GM18499 (cell line): ENCODE results near the gene ABCF2.
A peak's percentile ranks its signal among the peaks of the same experiment; 100 is the strongest.

Source experiments
- ATAC-seq: cut with Tn5 transposase; IDR thresholded peaks from one replicate; pipeline ENCODE4 v1.9.1; 2021; ENCODE audit warnings: moderate number of reproducible peaks; ENCODE audit not compliant: insufficient read depth, unreplicated experiment

ABCF2 gene

DNA sequence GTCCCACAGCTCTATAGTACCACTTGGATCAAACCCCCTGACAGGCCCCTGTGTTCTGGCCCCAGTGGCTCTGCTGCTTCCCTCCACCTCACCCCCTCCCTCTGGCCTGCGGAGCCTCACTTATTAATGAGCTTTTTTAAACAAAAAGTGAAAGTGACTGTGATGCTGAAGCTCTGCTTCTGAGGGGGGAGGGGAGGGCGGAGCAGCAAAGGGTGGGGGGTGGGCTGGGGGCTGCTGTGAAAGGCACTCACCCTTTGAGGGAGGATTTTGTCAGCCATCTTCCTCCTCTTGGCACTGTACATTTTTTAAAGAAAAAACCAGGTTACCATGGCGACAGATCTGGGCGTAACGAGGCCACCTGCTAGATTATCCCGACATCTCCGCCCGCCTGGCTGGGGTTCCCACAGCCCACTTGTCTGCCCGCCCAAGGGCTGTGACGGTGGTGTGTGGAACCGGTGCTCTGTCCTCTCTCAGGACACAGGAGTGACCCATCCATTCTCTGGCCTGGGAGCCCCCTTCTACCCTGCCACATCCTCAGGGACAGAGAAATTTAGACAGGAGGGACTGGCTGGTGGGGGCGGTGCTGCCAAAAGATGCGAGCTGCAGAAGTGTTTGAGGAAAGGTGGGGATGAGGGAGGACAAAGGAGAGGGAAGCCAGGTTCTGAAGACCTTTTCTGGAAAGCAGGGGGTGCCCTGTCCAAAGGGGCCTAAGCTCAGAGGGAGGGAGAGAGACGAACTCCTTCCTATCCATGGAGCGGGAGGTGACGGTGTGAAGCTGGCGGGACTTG is 16.6 kb upstream of the ABCF2 start:
- ATAC-seq, result no peak

GRCh38 chr7:151243045-151243349 is 16.0 kb upstream of the ABCF2 start:
- ATAC-seq, result no peak

GRCh38 chr7:151242159-151243044 is 15.4 kb upstream of the ABCF2 start:
- no peak for ATAC-seq

GRCh38 chr7:151241755-151242096 is 14.7 kb upstream of the ABCF2 start:
- no peak for ATAC-seq

DNA sequence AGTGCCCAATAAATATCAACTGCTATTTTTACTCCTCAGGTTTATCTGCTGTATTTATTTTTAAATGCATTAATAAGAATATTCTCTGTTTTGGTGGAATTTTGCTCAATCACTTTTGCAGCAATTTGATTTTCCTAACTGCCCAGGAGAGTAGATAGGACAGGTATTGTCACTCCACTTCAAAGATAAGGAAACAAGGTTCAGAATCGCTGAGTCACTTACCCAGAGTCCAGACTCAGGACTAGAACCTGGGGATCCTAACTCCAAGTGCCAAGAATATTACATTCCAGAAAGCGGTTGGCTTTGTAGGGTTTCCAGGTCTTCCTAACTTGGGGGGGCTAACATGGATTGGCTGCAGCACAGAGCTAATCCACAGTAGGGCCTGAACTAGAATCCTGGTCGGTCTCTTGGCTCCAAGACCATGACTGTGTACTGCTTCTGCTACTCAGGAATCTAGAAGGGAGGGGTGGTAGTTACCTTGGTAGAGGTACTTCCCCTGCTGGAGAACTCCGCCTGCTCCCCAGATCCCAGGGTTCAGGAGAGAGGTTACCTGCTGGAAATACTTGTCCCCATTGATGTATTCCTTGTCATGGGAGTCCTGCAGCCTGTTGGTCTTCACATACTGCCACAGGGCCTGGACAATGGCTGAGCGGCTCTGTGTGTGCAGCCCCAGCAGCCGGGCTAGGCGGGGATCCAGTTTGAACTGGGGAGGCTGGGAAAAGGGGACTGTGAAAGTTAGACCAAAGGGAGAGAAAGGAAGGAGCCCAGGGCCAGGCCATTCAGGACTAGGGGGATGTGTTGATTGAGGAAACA is 14.1 kb upstream of the ABCF2 start:
- no peak for ATAC-seq

- no peak for ATAC-seq
Observed at GRCh38 chr7:151240536-151240935, 13.5 kb upstream of the ABCF2 start.

- ATAC-seq, result no peak
Observed at GRCh38 chr7:151239837-151240459, 12.9 kb upstream of the ABCF2 start.

- ATAC-seq, result no peak
Observed at GRCh38 chr7:151238924-151239836, 12.2 kb upstream of the ABCF2 start.

DNA sequence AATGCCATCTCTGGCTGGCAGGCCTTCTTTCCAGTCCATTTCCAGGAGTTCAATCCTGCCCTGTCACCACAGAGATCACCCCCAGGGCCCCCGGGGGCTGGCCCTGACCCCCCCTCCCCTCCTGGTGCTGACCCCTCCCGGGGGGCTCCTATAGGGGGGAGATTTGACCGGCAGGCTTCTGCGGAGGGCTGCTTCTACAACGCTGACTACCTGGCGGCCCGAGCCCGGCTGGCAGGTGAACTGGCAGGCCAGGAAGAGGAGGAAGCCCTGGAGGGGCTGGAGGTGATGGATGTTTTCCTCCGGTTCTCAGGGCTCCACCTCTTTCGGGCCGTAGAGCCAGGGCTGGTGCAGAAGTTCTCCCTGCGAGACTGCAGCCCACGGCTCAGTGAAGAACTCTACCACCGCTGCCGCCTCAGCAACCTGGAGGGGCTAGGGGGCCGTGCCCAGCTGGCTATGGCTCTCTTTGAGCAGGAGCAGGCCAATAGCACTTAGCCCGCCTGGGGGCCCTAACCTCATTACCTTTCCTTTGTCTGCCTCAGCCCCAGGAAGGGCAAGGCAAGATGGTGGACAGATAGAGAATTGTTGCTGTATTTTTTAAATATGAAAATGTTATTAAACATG is 11.3 kb upstream of the ABCF2 start:
- ATAC-seq, result no peak

DNA sequence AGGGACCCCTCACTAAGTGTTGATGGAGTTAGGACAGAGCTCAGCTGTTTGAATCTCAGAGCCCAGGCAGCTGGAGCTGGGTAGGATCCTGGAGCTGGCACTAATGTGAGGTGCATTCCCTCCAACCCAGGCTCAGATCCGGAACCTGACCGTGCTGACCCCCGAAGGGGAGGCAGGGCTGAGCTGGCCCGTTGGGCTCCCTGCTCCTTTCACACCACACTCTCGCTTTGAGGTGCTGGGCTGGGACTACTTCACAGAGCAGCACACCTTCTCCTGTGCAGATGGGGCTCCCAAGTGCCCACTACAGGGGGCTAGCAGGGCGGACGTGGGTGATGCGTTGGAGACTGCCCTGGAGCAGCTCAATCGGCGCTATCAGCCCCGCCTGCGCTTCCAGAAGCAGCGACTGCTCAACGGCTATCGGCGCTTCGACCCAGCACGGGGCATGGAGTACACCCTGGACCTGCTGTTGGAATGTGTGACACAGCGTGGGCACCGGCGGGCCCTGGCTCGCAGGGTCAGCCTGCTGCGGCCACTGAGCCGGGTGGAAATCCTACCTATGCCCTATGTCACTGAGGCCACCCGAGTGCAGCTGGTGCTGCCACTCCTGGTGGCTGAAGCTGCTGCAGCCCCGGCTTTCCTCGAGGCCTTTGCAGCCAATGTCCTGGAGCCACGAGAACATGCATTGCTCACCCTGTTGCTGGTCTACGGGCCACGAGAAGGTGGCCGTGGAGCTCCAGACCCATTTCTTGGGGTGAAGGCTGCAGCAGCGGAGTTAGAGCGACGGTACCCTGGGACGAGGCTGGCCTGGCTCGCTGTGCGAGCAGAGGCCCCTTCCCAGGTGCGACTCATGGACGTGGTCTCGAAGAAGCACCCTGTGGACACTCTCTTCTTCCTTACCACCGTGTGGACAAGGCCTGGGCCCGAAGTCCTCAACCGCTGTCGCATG is 10.5 kb upstream of the ABCF2 start:
- no peak for ATAC-seq

GRCh38 chr7:151236406-151236805 is 9.4 kb upstream of the ABCF2 start:
- no peak for ATAC-seq

DNA sequence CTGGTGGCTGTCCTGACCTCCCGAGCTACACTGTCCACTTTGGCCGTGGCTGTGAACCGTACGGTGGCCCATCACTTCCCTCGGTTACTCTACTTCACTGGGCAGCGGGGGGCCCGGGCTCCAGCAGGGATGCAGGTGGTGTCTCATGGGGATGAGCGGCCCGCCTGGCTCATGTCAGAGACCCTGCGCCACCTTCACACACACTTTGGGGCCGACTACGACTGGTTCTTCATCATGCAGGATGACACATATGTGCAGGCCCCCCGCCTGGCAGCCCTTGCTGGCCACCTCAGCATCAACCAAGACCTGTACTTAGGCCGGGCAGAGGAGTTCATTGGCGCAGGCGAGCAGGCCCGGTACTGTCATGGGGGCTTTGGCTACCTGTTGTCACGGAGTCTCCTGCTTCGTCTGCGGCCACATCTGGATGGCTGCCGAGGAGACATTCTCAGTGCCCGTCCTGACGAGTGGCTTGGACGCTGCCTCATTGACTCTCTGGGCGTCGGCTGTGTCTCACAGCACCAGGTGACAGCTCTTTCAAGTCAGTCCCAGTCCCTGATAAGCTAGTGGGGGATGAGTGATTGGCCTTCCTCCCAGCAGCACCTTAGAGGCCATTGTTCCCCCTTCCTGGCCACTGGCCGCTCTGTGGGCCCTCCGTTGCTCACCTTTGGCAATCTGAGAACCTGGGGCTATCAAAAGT is 8.2 kb upstream of the ABCF2 start:
- no peak for ATAC-seq

DNA sequence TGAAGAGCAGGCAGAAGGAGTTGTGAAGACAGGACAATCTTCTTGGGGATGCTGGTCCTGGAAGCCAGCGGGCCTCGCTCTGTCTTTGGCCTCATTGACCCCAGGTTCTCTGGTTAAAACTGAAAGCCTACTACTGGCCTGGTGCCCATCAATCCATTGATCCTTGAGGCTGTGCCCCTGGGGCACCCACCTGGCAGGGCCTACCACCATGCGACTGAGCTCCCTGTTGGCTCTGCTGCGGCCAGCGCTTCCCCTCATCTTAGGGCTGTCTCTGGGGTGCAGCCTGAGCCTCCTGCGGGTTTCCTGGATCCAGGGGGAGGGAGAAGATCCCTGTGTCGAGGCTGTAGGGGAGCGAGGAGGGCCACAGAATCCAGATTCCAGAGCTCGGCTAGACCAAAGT is 6.8 kb upstream of the ABCF2 start:
- no peak for ATAC-seq

GRCh38 chr7:151232917-151233701 is 6.1 kb upstream of the ABCF2 start:
- no peak for ATAC-seq

GRCh38 chr7:151232091-151232916 is 5.3 kb upstream of the ABCF2 start, which contains the start of gene CHPF2:
TSS of gene CHPF2 (plus strand) at chr7:151232483. CDS start at chr7:151234012, 1,529 bp downstream.
- ATAC-seq, result peak; percentile 82

DNA sequence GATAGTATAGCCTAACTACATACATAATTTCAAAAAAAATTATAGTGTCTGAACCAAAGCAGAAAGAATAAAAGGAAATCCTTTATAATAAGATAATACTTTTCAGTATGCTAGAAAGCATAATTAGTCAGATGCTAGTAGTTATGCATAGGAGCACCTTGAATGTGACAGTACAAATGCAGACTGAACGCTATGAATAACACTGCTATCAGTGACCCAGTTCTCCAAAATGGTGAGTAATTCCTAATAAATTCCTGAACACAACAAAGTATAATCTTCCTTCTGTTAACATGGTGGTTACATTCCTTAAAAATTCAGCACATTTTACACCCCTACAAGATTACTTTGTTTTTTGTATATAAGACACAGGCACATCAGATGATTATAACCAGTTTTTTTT is 4.1 kb upstream of the ABCF2 start:
- no peak for ATAC-seq
